WTC11 (cell line): ENCODE results near the gene ARL4A. TPM values are rescaled to one million over a fixed set of nuclear protein-coding genes. Genes with fewer than 3 reads are reported as not detected.

Experiments used
- ATAC-seq: fragments of 200-7000 bp; cut with Tn5 transposase; 2 replicates; pipeline ENCODE4 v1.10.0; 2021; ENCODE audit warnings: mild to moderate bottlenecking, moderate library complexity
- CTCF ChIA-PET: fragments of 300-600 bp; sonication (Branson Sonifier 250); formaldehyde crosslinking; loops from one replicate; lab custom pipeline; 2021; ENCODE audit warnings: antibody characterized with exemption; lab: Charles Lee
- POLR2A ChIA-PET: fragments of 350-600 bp; sonication (Branson Sonifier 250); formaldehyde crosslinking; loops from one replicate; lab custom pipeline; 2021; ENCODE audit warnings: antibody characterized with exemption; lab: Charles Lee
- DNase-seq: peaks from one replicate; pipeline ENCODE4 v3.0.0; 2021; ENCODE audit warnings: low spot score
- H3K27ac Mint-ChIP-seq: 2 replicates; pipeline ENCODE4 v1.8.0; 2021; ENCODE audit warnings: mixed read lengths
- H3K27me3 Mint-ChIP-seq: 2 replicates; pipeline ENCODE4 v1.8.0; 2021; ENCODE audit warnings: low read depth, mild to moderate bottlenecking, moderate library complexity, mixed read lengths
- H3K36me3 Mint-ChIP-seq: 2 replicates; pipeline ENCODE4 v1.8.0; 2021; ENCODE audit warnings: mixed read lengths
- H3K4me1 Mint-ChIP-seq: 2 replicates; pipeline ENCODE4 v1.8.0; 2022; ENCODE audit warnings: mixed read lengths
- H3K4me3 Mint-ChIP-seq: 2 replicates; pipeline ENCODE4 v1.8.0; 2021; ENCODE audit warnings: mild to moderate bottlenecking, moderate library complexity, mixed read lengths
- H3K9me3 Mint-ChIP-seq: 2 replicates; pipeline ENCODE4 v1.8.0; 2021; ENCODE audit warnings: mixed read lengths
- AFF4 ChIP-seq: sonication (generic); formaldehyde crosslinking; IDR thresholded peaks from 2 replicates; pipeline ENCODE4 v1.8.1; 2023; ENCODE audit warnings: mild to moderate bottlenecking, missing genetic modification reagents, borderline replicate concordance
- ATF2 ChIP-seq: sonication (generic); formaldehyde crosslinking; IDR thresholded peaks from 2 replicates; pipeline ENCODE4 v1.8.1; 2022; ENCODE audit warnings: low read depth, missing genetic modification reagents, borderline replicate concordance
- ATF6 ChIP-seq: sonication (generic); formaldehyde crosslinking; IDR thresholded peaks from 2 replicates; pipeline ENCODE4 v1.8.1; 2023; ENCODE audit warnings: mild to moderate bottlenecking, missing genetic modification reagents
- IRF1 ChIP-seq: sonication (generic); formaldehyde crosslinking; IDR thresholded peaks from 2 replicates; pipeline ENCODE4 v1.8.0; 2023; ENCODE audit warnings: missing genetic modification reagents
- JAZF1 ChIP-seq: fragments of 250-450 bp; sonication (Bioruptor Pico); IDR thresholded peaks from 2 replicates; pipeline ENCODE4 v1.9.0; 2021; ENCODE audit warnings: moderate library complexity, mild to moderate bottlenecking, inconsistent platforms
- PRDM15 ChIP-seq: sonication (generic); formaldehyde crosslinking; IDR thresholded peaks from 2 replicates; pipeline ENCODE4 v1.8.0; 2022; ENCODE audit warnings: missing genetic modification reagents
- RELA ChIP-seq: sonication (generic); formaldehyde crosslinking; IDR thresholded peaks from 2 replicates; pipeline ENCODE4 v1.8.1; 2022; ENCODE audit warnings: missing genetic modification reagents, mild to moderate bottlenecking, borderline replicate concordance
- TP53 ChIP-seq: sonication (generic); formaldehyde crosslinking; IDR thresholded peaks from 2 replicates; pipeline ENCODE4 v1.8.1; 2023; ENCODE audit warnings: mild to moderate bottlenecking, missing genetic modification reagents
- USF2 ChIP-seq: sonication (generic); formaldehyde crosslinking; IDR thresholded peaks from 2 replicates; pipeline ENCODE4 v1.8.1; 2023; ENCODE audit warnings: mild to moderate bottlenecking, missing genetic modification reagents, moderate library complexity
- ZNF121 ChIP-seq: sonication (generic); formaldehyde crosslinking; IDR thresholded peaks from 2 replicates; pipeline ENCODE4 v1.8.0; 2023; ENCODE audit warnings: missing genetic modification reagents
- ZNF138 ChIP-seq: sonication (generic); formaldehyde crosslinking; conservative IDR thresholded peaks from 2 replicates; pipeline ENCODE4 v1.8.1; 2022; ENCODE audit warnings: mild to moderate bottlenecking, moderate library complexity, missing genetic modification reagents
- ZNF219 ChIP-seq: sonication (generic); formaldehyde crosslinking; IDR thresholded peaks from 2 replicates; pipeline ENCODE4 v1.8.0; 2023; ENCODE audit warnings: missing genetic modification reagents, mild to moderate bottlenecking, borderline replicate concordance
- ZNF416 ChIP-seq: fragments of 250-450 bp; sonication (Bioruptor Pico); IDR thresholded peaks from 2 replicates; pipeline ENCODE4 v1.9.0; 2021; ENCODE audit warnings: mild to moderate bottlenecking, inconsistent platforms
- ZNF423 ChIP-seq: fragments of 250-450 bp; sonication (Bioruptor Pico); IDR thresholded peaks from 2 replicates; pipeline ENCODE4 v2.1.2; 2022; ENCODE audit warnings: mild to moderate bottlenecking, moderate library complexity
- ZNF532 ChIP-seq: fragments of 250-450 bp; sonication (Bioruptor Pico); IDR thresholded peaks from 2 replicates; pipeline ENCODE4 v1.9.0; 2021; ENCODE audit warnings: mild to moderate bottlenecking, borderline replicate concordance
- ZSCAN18 ChIP-seq: fragments of 250-450 bp; sonication (Bioruptor Pico); IDR thresholded peaks from 2 replicates; pipeline ENCODE4 v2.1.2; 2022; ENCODE audit warnings: mild to moderate bottlenecking, moderate library complexity
- total RNA-seq: library from RNA; stranded (reverse); gene quantifications from 3 replicates; pipeline ENCODE4 v1.2.3, GENCODE V29; 2021

The ARL4A gene
- total RNA-seq, 1 experiment from 2014 or later: 25.4 TPM

GRCh38 chr7:12643001-12643643, 44.3 kb upstream of the ARL4A start:
- ChIA-PET POLR2A (no interaction called here), CTCF (no interaction called here)
- DNase-seq: no peak
- no peak overlapping the region for H3K27ac Mint-ChIP-seq
- H3K4me1 Mint-ChIP-seq: peaks cover 17% of the 10 kb centered on the region
- H3K9me3 Mint-ChIP-seq: no peaks in the 10 kb centered on the region
- TF ChIP-seq ZNF532 (CRISPR knock-in tag) (no peak), TP53 (CRISPR knock-in tag) (no peak), USF2 (CRISPR knock-in tag) (no peak), ZNF121 (CRISPR knock-in tag) (no peak), ZNF219 (no peak), ATF6 (no peak), PRDM15 (CRISPR knock-in tag) (no peak), ATF2 (CRISPR knock-in tag) (no peak), ZNF423 (CRISPR knock-in tag) (no peak), ZNF416 (no peak)
- TF ChIP-seq, all 79 proteins: peak for 0
- Mint-ChIP-seq H3K27me3 (no peaks in the 10 kb centered on the region), H3K36me3 (no peaks in the 10 kb centered on the region), H3K4me3 (no peak overlapping the region)
- no peak for ATAC-seq

GRCh38 chr7:12643644-12644043, 43.8 kb upstream of the ARL4A start:
- no peaks in the 10 kb centered on the region for H3K9me3 Mint-ChIP-seq
- CTCF ChIA-PET: no interaction called here
- no peak for DNase-seq
- peaks cover 22% of the 10 kb centered on the region for H3K4me1 Mint-ChIP-seq
- no peak overlapping the region for H3K4me3 Mint-ChIP-seq
- H3K36me3 Mint-ChIP-seq: no peaks in the 10 kb centered on the region
- H3K27ac Mint-ChIP-seq: no peak overlapping the region
- no peak for ATAC-seq
- H3K27me3 Mint-ChIP-seq: no peaks in the 10 kb centered on the region
- POLR2A ChIA-PET: no interaction called here
- TF ChIP-seq IRF1 (CRISPR knock-in tag): no peak
- TF ChIP-seq AFF4: no peak
- no peak for TF ChIP-seq ZNF138 (CRISPR knock-in tag)
- TF ChIP-seq RELA (CRISPR knock-in tag): no peak
- TF ChIP-seq JAZF1: no peak
- TF ChIP-seq ZSCAN18 (CRISPR knock-in tag): no peak
